Mesendoderm (in vitro differentiated cells): ENCODE data around the gene TRANK1.
A peak's percentile ranks its signal among the peaks of the same experiment; 100 is the strongest.

ENCODE experiments used
- DNase-seq: peaks from one replicate; pipeline ENCODE4 v3.0.0; 2013
- H2AK5ac ChIP-seq: 2 replicates; pipeline ENCODE4 v1.6.1; 2013; ENCODE audit warnings: low read length, inconsistent platforms
- H2BK120ac ChIP-seq: 2 replicates; pipeline ENCODE4 v1.6.1; 2013; ENCODE audit warnings: low read depth, mild to moderate bottlenecking, low read length, moderate library complexity, mixed read lengths
- H2BK15ac ChIP-seq: replicated peaks from 2 replicates; pipeline ENCODE4 v1.6.1; 2013; ENCODE audit warnings: low read depth, mild to moderate bottlenecking, moderate library complexity
- H2BK5ac ChIP-seq: 2 replicates; pipeline ENCODE4 v1.6.1; 2013; ENCODE audit warnings: low read length, inconsistent platforms
- H3K18ac ChIP-seq: 2 replicates; pipeline ENCODE4 v1.6.1; 2013; ENCODE audit warnings: mild to moderate bottlenecking, low read length, mixed read lengths
- H3K23ac ChIP-seq: one replicate; pipeline ENCODE4 v1.6.1; 2013; ENCODE audit warnings: low read length
- H3K27ac ChIP-seq: 2 replicates; pipeline ENCODE4 v1.5.1; 2013; ENCODE audit warnings: low read depth, mild to moderate bottlenecking, inconsistent platforms, low read length, moderate library complexity
- H3K27me3 ChIP-seq: 2 replicates; pipeline ENCODE4 v1.6.1; 2013; ENCODE audit warnings: low read length, control low read depth, mild to moderate bottlenecking, inconsistent platforms; ENCODE audit not compliant: insufficient read depth, poor library complexity
- H3K36me3 ChIP-seq: 2 replicates; pipeline ENCODE4 v1.6.1; 2013; ENCODE audit warnings: low read length, inconsistent platforms; ENCODE audit not compliant: control insufficient read depth, insufficient read depth
- H3K4ac ChIP-seq: one replicate; pipeline ENCODE4 v1.6.1; 2013; ENCODE audit warnings: low read depth, mild to moderate bottlenecking, low read length, moderate library complexity
- H3K4me1 ChIP-seq: 2 replicates; pipeline ENCODE4 v1.6.1; 2013; ENCODE audit warnings: low read depth, low read length, inconsistent platforms; ENCODE audit not compliant: control insufficient read depth
- H3K4me2 ChIP-seq: 2 replicates; pipeline ENCODE4 v1.6.1; 2013; ENCODE audit warnings: low read length
- H3K4me3 ChIP-seq: 2 replicates; pipeline ENCODE4 v1.5.1; 2013; ENCODE audit warnings: mild to moderate bottlenecking, low read length
- H3K56ac ChIP-seq: one replicate; pipeline ENCODE4 v1.6.1; 2013; ENCODE audit warnings: low read length
- H3K79me1 ChIP-seq: 2 replicates; pipeline ENCODE4 v1.6.1; 2013; ENCODE audit warnings: low read length, inconsistent platforms
- H3K79me2 ChIP-seq: 2 replicates; pipeline ENCODE4 v1.6.1; 2013; ENCODE audit warnings: mild to moderate bottlenecking, low read length; ENCODE audit not compliant: control insufficient read depth, insufficient read depth
- H3K9ac ChIP-seq: 2 replicates; pipeline ENCODE4 v1.6.1; 2013; ENCODE audit warnings: low read length, inconsistent platforms
- H4K5ac ChIP-seq: one replicate; pipeline ENCODE4 v1.6.1; 2013; ENCODE audit warnings: low read length
- H4K8ac ChIP-seq: one replicate; pipeline ENCODE4 v1.6.1; 2013; ENCODE audit warnings: low read depth, mild to moderate bottlenecking, control low read depth, low read length, moderate library complexity
- WGBS: extraction: QIAGEN DNeasy Blood & Tissue Kit; methylation state at CpG from one replicate; pipeline ENCODE4 v1.1.7; 2013; ENCODE audit warnings: low lambda C conversion rate, missing lambda C conversion rate; ENCODE audit not compliant: insufficient coverage; ENCODE audit errors: extremely low coverage; 5-methylcytosine and 5-hydroxymethylcytosine counted together

Gene TRANK1

DNA sequence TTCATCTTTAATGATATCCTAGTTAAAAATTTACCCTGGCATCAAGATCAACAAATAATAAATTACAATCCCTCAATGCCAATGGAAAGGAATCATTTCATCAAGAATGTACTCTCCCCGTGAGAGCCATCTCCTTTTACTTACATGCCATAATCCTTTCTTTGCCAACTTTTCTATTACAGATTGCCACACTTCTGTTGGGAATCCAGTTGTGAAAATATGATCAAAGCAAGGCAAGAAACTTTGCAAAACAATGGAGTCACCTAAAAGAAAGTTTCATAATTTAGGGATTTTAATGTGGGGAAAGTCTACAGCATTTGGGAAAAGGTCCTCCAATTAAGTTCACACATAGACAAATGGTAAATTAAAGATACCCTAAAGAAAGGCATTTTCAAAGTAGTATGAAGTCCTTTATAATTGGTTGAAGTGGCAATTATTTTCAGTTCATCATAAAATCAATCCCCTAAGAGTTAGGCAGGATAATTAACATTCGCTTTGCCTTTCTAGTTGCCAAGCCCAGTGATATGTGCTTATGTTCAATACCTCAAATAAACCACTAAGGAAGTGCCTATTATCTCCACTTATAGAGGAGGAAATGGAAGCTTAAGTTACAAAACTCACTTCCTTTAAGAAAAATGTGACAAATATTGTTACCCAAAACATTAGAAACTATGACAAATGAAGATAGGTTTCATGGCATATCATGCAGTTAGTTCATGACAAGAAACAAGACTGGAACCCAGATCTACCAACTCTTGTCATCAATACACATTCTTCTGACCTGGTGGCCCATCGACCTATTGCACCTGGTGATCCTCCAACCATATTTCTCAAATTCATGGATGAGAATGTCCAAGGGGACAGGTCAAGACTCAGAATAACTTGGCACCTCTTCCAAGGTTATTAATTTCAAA lies 49.1 kb downstream of the TRANK1 start:
- no peak overlapping the region for H3K56ac ChIP-seq
- no peak overlapping the region for H3K18ac ChIP-seq
- H2BK120ac ChIP-seq = no peak overlapping the region
- H2AK5ac ChIP-seq = no peak overlapping the region
- no CpG with 5 or more reads among the region's 3 CpGs for WGBS
- no peak overlapping the region for H3K23ac ChIP-seq
- no peak overlapping the region for H3K4me3 ChIP-seq
- H4K5ac ChIP-seq = no peak overlapping the region
- H2BK15ac ChIP-seq = no peak overlapping the region
- H2BK5ac ChIP-seq = no peak overlapping the region
- H3K4me1 ChIP-seq = peaks cover 15% of the 10 kb centered on the region
- no peaks in the 10 kb centered on the region for H3K79me2 ChIP-seq
- H3K4ac ChIP-seq = no peak overlapping the region
- H3K27ac ChIP-seq = no peak overlapping the region
- no peak overlapping the region for H3K9ac ChIP-seq
- H3K79me1 ChIP-seq = no peaks in the 10 kb centered on the region
- H3K4me2 ChIP-seq = no peak overlapping the region
- DNase-seq = no peak
- no peak overlapping the region for H4K8ac ChIP-seq
- no peaks in the 10 kb centered on the region for H3K27me3 ChIP-seq
- H3K36me3 ChIP-seq = no peaks in the 10 kb centered on the region

DNA sequence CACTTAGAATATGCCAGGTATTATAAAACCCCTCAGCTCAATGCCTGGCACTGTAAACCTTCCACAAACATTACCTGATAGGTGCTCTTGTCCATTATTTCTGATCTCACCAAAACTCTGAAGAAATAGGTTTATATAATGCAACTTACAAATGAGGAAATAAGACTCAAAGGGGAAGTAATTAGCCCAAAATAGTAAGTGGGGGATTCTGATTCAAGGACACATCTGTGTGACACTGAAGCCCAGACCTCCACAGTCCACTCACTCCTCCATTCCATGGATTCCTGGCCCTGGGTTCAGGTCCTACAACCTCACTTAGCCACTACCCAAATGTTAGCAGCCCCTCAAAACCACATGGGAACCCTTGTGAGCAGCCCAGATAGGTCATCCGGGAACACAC lies 49.9 kb downstream of the TRANK1 start:
- H2BK5ac ChIP-seq = no peak overlapping the region
- no peak overlapping the region for H3K4me3 ChIP-seq
- H2BK120ac ChIP-seq = no peak overlapping the region
- H3K4me2 ChIP-seq = no peak overlapping the region
- H2AK5ac ChIP-seq = no peak overlapping the region
- no peaks in the 10 kb centered on the region for H3K79me2 ChIP-seq
- no peak for DNase-seq
- no peaks in the 10 kb centered on the region for H3K27me3 ChIP-seq
- H3K4me1 ChIP-seq = peaks cover 17% of the 10 kb centered on the region
- H3K9ac ChIP-seq = no peak overlapping the region
- no peak overlapping the region for H4K5ac ChIP-seq
- no peak overlapping the region for H3K27ac ChIP-seq
- no CpG with 5 or more reads among the region's 1 CpG for WGBS
- H3K23ac ChIP-seq = no peak overlapping the region
- H2BK15ac ChIP-seq = peak overlapping the region; percentile 94
- H4K8ac ChIP-seq = no peak overlapping the region
- no peaks in the 10 kb centered on the region for H3K79me1 ChIP-seq
- H3K36me3 ChIP-seq = no peaks in the 10 kb centered on the region
- no peak overlapping the region for H3K4ac ChIP-seq
- no peak overlapping the region for H3K56ac ChIP-seq
- peak overlapping the region; percentile 89 for H3K18ac ChIP-seq

DNA sequence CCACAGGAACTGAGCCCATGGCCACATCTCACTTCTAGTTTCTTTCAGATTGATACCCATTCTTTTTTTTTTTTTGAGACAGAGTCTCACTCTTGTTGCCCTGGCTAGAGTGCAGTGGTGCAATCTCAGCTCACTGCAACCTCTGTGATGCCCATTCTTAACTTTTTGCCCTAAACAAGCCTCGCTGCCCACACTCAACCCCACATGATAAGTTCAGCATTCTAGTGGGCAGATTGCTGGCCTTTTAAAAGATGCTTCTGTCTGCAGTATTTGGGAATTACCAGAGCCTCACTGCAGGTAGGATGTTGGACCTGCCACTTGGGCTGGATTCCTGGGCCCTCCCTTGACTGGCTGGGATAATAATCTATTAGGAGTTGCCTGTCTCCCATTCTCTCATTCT lies 51.0 kb downstream of the TRANK1 start:
- H3K27ac ChIP-seq = peak overlapping the region; percentile 87

DNA sequence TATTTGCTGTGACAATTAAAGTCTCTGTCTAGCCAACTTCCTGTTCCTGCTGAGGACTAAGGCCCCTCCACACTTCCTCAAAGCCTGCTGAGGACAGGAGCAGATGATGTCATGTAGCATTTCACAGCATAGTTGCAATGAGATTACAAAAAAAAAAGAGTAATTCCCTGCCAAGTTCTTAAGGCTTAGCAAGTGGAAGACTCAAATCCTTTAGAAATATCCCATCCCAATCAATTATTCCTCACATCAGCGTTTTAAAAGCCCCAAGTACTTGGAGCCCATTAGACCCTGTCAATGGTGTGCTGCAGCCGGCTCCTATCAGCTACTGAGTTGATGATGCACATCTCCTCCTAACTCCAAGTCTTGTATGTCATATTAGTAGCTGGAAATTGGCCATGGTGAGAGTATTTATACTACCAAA lies 51.7 kb downstream of the TRANK1 start:
- Histone ChIP-seq H2AK5ac (no peak overlapping the region), H3K18ac (peak overlapping the region; percentile 81), H2BK120ac (peak overlapping the region; percentile 93), H3K56ac (peak overlapping the region; percentile 72), H3K4me1 (peaks cover 17% of the 10 kb centered on the region), H3K79me1 (no peaks in the 10 kb centered on the region), H3K9ac (no peak overlapping the region), H3K4ac (no peak overlapping the region), H3K79me2 (no peaks in the 10 kb centered on the region), H3K4me2 (no peak overlapping the region), H3K27me3 (no peaks in the 10 kb centered on the region), H3K27ac (peak overlapping the region; percentile 87), H2BK5ac (peak overlapping the region; percentile 92), H2BK15ac (no peak overlapping the region), H4K8ac (peak overlapping the region; percentile 65), H3K23ac (no peak overlapping the region), H4K5ac (peak overlapping the region; percentile 76), H3K4me3 (no peak overlapping the region), H3K36me3 (no peaks in the 10 kb centered on the region)
- WGBS = no CpG with 5 or more reads among the region's 2 CpGs
- DNase-seq = peak; percentile 98

More for the DNA sequence above, 51.0 kb downstream of the TRANK1 start:
- H3K79me2 ChIP-seq = no peaks in the 10 kb centered on the region
- no peaks in the 10 kb centered on the region for H3K27me3 ChIP-seq
- H2BK15ac ChIP-seq = no peak overlapping the region
- WGBS = no CpG with 5 or more reads among the region's 1 CpG
- H3K4me1 ChIP-seq = peaks cover 17% of the 10 kb centered on the region
- H4K5ac ChIP-seq = peak overlapping the region; percentile 76
- H3K56ac ChIP-seq = peak overlapping the region; percentile 72
- peak overlapping the region; percentile 81 for H3K4ac ChIP-seq
- no peak overlapping the region for H3K4me2 ChIP-seq
- peak overlapping the region; percentile 31 for H2AK5ac ChIP-seq
- H3K9ac ChIP-seq = no peak overlapping the region
- no peaks in the 10 kb centered on the region for H3K36me3 ChIP-seq
- H3K4me3 ChIP-seq = no peak overlapping the region
- H4K8ac ChIP-seq = no peak overlapping the region
- no peak for DNase-seq
- peak overlapping the region; percentile 92 for H2BK5ac ChIP-seq
- no peak overlapping the region for H3K23ac ChIP-seq
- H3K79me1 ChIP-seq = no peaks in the 10 kb centered on the region
- H2BK120ac ChIP-seq = peak overlapping the region; percentile 34
- peak overlapping the region; percentile 89 for H3K18ac ChIP-seq

DNA sequence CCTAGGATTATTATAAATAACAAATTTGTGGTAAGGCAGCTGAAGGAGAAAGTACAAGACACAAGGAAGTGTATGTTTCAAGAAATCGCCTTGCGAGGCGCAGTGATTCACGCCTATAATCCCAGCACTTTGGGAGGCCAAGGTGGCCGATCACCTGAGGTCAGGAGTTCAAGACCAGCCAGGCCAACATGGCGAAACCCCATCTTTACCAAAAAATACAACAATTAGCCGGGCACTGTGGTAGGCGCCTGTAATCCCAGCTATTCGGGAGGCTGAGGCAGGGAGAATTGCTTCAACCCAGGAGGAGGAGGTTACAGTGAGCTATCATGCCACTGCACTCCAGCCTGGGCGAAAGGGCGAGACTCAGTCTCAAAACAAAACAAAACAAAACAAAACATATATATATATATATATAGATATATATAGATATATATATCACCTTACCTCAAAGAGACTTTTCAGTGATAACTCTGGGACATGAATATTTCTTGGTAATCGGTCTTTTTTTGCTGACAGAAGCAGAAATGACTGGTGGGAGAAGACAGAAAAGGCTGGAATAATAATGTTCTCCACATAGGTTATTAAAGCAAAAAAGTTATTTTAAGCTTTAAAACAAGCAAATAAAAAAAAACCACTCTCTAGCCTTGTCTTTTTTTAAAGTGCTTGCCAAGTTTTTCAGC lies 52.3 kb downstream of the TRANK1 start:
- Histone ChIP-seq H3K4me2 (no peak overlapping the region), H3K4ac (peak overlapping the region; percentile 89), H3K23ac (no peak overlapping the region), H3K4me3 (no peak overlapping the region), H3K27ac (peak overlapping the region; percentile 57), H2BK5ac (peak overlapping the region; percentile 91), H3K9ac (no peak overlapping the region), H2AK5ac (no peak overlapping the region), H3K56ac (peak overlapping the region; percentile 66), H2BK120ac (peak overlapping the region; percentile 94), H3K79me1 (no peaks in the 10 kb centered on the region), H3K18ac (peak overlapping the region; percentile 98), H3K79me2 (no peaks in the 10 kb centered on the region), H3K36me3 (no peaks in the 10 kb centered on the region), H4K8ac (peak overlapping the region; percentile 13), H2BK15ac (no peak overlapping the region), H3K27me3 (no peaks in the 10 kb centered on the region), H3K4me1 (peaks cover 17% of the 10 kb centered on the region), H4K5ac (peak overlapping the region; percentile 26)
- no peak for DNase-seq
- WGBS = no CpG with 5 or more reads among the region's 12 CpGs
